PC-3 (cell line): Measurements from ENCODE around the gene PPP1R3E. TPM values are rescaled to one million over a fixed set of nuclear protein-coding genes. Genes with fewer than 3 reads are reported as not detected.

Experiments
- ATAC-seq: fragments of 200-7000 bp; cut with Tn5 transposase; 2 replicates; pipeline ENCODE4 v1.9.1; 2020; ENCODE audit warnings: mild to moderate bottlenecking, moderate library complexity
- BruUV-seq: library from RNA; stranded (reverse); fragments of 400-500 nt; replicated peaks from 2 replicates; lab custom pipeline; 2021; lab: Mats Ljungman, UMichigan
- CTCF ChIA-PET: fragments of 300-600 bp; sonication (Branson Sonifier 250); formaldehyde crosslinking; loops from one replicate; lab custom pipeline; 2022; ENCODE audit warnings: antibody characterized with exemption; lab: Charles Lee
- POLR2A ChIA-PET: fragments of 300-600 bp; sonication (Branson Sonifier 250); formaldehyde crosslinking; loops from one replicate; lab custom pipeline; 2022; ENCODE audit warnings: antibody characterized with exemption; ENCODE audit not compliant: unreplicated experiment; lab: Charles Lee
- DNase-seq: peaks from one replicate; pipeline ENCODE4 v3.0.0-alpha.2; 2015
- H2AFZ ChIP-seq: fragments of 300-600 bp; sonication (generic); 2 replicates; pipeline ENCODE4 v1.6.0; 2016; ENCODE audit warnings: antibody characterized with exemption, low read length
- H3F3A ChIP-seq: fragments of 300-600 bp; sonication (generic); one replicate; pipeline ENCODE4 v1.6.0; 2017; ENCODE audit warnings: antibody characterized with exemption, low read length, control low read depth, mild to moderate bottlenecking; ENCODE audit not compliant: unreplicated experiment
- H3K27ac ChIP-seq: fragments of 300-600 bp; sonication (generic); 2 replicates; pipeline ENCODE4 v1.5.1; 2016; ENCODE audit warnings: mild to moderate bottlenecking, low read length
- H3K27me3 ChIP-seq: fragments of 300-600 bp; sonication (generic); 2 replicates; pipeline ENCODE4 v1.6.1; 2016; ENCODE audit warnings: low read length, mixed read lengths
- H3K36me3 ChIP-seq: fragments of 300-600 bp; sonication (generic); 2 replicates; pipeline ENCODE4 v1.6.1; 2016; ENCODE audit warnings: low read depth, mixed run types, low read length, mixed read lengths
- H3K4me1 ChIP-seq: fragments of 300-600 bp; sonication (generic); 2 replicates; pipeline ENCODE4 v1.5.1; 2016; ENCODE audit warnings: low read length; ENCODE audit not compliant: insufficient read depth
- H3K4me2 ChIP-seq: fragments of 300-600 bp; sonication (generic); 2 replicates; pipeline ENCODE4 v1.6.0; 2016; ENCODE audit warnings: low read length
- H3K4me3 ChIP-seq: fragments of 300-600 bp; sonication (generic); 2 replicates; pipeline ENCODE4 v1.5.1; 2016; ENCODE audit warnings: mild to moderate bottlenecking, low read length, mixed read lengths
- H3K79me2 ChIP-seq: fragments of 300-600 bp; sonication (generic); 2 replicates; pipeline ENCODE4 v1.6.1; 2017; ENCODE audit warnings: low read length, mixed read lengths
- H3K9ac ChIP-seq: fragments of 300-600 bp; sonication (generic); 2 replicates; pipeline ENCODE4 v1.6.0; 2016; ENCODE audit warnings: mild to moderate bottlenecking, low read length
- H3K9me2 ChIP-seq: fragments of 300-600 bp; sonication (generic); replicated peaks from 2 replicates; pipeline ENCODE4 v1.6.1; 2016; ENCODE audit warnings: mixed run types, low read length, mixed read lengths
- H3K9me3 ChIP-seq: fragments of 300-600 bp; sonication (generic); 2 replicates; pipeline ENCODE4 v1.6.1; 2016; ENCODE audit warnings: low read length, mixed read lengths
- H4K20me1 ChIP-seq: fragments of 300-600 bp; sonication (generic); 2 replicates; pipeline ENCODE4 v1.6.1; 2016; ENCODE audit warnings: low read length, mixed read lengths
- CTCF ChIP-seq: fragments of 300-600 bp; sonication (generic); conservative IDR thresholded peaks from 2 replicates; pipeline ENCODE4 v1.5.1; 2017; ENCODE audit warnings: antibody characterized with exemption, low read depth, mild to moderate bottlenecking, low read length
- EZH2 ChIP-seq: fragments of 300-600 bp; sonication (generic); IDR thresholded peaks from one replicate; pipeline ENCODE4 v1.6.1; 2017; ENCODE audit warnings: antibody characterized with exemption, mild to moderate bottlenecking, low read length; ENCODE audit not compliant: unreplicated experiment
- EZH2phosphoT487 ChIP-seq: fragments of 300-600 bp; sonication (generic); IDR thresholded peaks from 2 replicates; pipeline ENCODE4 v1.6.1; 2018; ENCODE audit warnings: mild to moderate bottlenecking, antibody characterized with exemption, low read length, borderline replicate concordance
- intact Hi-C: fragments of 100-400 bp; cut with micrococcal nuclease; formaldehyde crosslinking; loops from 2 replicates; pipeline ENCODE4 v1.9.0; 2023
- total RNA-seq: library from RNA; depleted of rRNA; stranded (reverse); fragments of >200 nt; gene quantifications from 2 replicates; pipeline ENCODE4 v1.2.3, GENCODE V29; 2014; rRNA removed

Gene PPP1R3E
- total RNA-seq, 1 experiment from 2014 or later, result 3.2 TPM

GRCh38 chr14:23248601-23249000, 54.1 kb downstream of the PPP1R3E start:
- CTCF ChIA-PET, result no interaction called here
- no TSS peak for BruUV-seq
- POLR2A ChIA-PET, result no interaction called here
- H3K9me3 ChIP-seq, result no peaks in the 10 kb centered on the region
- H3K79me2 ChIP-seq, result no peaks in the 10 kb centered on the region
- H3K4me1 ChIP-seq, result no peaks in the 10 kb centered on the region
- no peak overlapping the region for H3K27ac ChIP-seq
- peaks cover 29% of the 10 kb centered on the region for H3K27me3 ChIP-seq
- no peaks in the 10 kb centered on the region for H3K9me2 ChIP-seq
- no peak overlapping the region for H3K4me3 ChIP-seq
- ATAC-seq (no peak), DNase-seq (no peak)
- no peak overlapping the region for H3K9ac ChIP-seq
- H2AFZ ChIP-seq, result no peak overlapping the region
- H3K36me3 ChIP-seq, result no peaks in the 10 kb centered on the region
- TF ChIP-seq EZH2phosphoT487 (no peak), EZH2 (no peak), CTCF (no peak)
- no peaks in the 10 kb centered on the region for H3F3A ChIP-seq
- H4K20me1 ChIP-seq, result no peaks in the 10 kb centered on the region
- intact Hi-C loops, result no loop called here
- H3K4me2 ChIP-seq, result no peak overlapping the region

Other genes starting within 250 kb of the PPP1R3E start
- gene CDH24, start 245.3 kb downstream of the PPP1R3E start, total RNA-seq, result 14.8 and 16.4 TPM in 2 replicates
- gene ACIN1, start 207.7 kb downstream of the PPP1R3E start, total RNA-seq, result 112 and 116 TPM in 2 replicates
- gene C14orf119, start 207.4 kb downstream of the PPP1R3E start, total RNA-seq, result 26.7 and 49.6 TPM in 2 replicates
- not detected in 2 replicates for gene CIROP, start 197.9 kb downstream of the PPP1R3E start, total RNA-seq
- gene CEBPE, start 183.6 kb downstream of the PPP1R3E start, total RNA-seq, result not detected in 2 replicates
- gene SLC7A8, start 119.2 kb downstream of the PPP1R3E start, total RNA-seq, result 0.63 and 3.8 TPM in 2 replicates
- not detected in 2 replicates for gene RNF212B, start 64.9 kb downstream of the PPP1R3E start, total RNA-seq
- 4.1 and 7.7 TPM in 2 replicates for gene HOMEZ, start 16.7 kb downstream of the PPP1R3E start, total RNA-seq
- gene BCL2L2, start 4.0 kb upstream of the PPP1R3E start, total RNA-seq, result 32.4 and 33.5 TPM in 2 replicates
- 89.1 and 116 TPM in 2 replicates for gene PABPN1, start 18.6 kb upstream of the PPP1R3E start, total RNA-seq
- 12.0 and 13.2 TPM in 2 replicates for gene SLC22A17, start 50.0 kb upstream of the PPP1R3E start, total RNA-seq
- 0.23 and 0.36 TPM in 2 replicates for gene EFS, start 62.3 kb upstream of the PPP1R3E start, total RNA-seq
- gene IL25, start 70.0 kb upstream of the PPP1R3E start, total RNA-seq, result not detected in 2 replicates
- gene CMTM5, start 74.2 kb upstream of the PPP1R3E start, total RNA-seq, result not detected in 2 replicates
- gene MYH6, start 105.4 kb upstream of the PPP1R3E start, total RNA-seq, result not detected in 2 replicates
- not detected in 2 replicates for gene MYH7, start 132.8 kb upstream of the PPP1R3E start, total RNA-seq
- 57.6 and 77.3 TPM in 2 replicates for gene NGDN, start 166.8 kb upstream of the PPP1R3E start, total RNA-seq
- 0.55 and 1.4 TPM in 2 replicates for gene ZFHX2, start 248.9 kb upstream of the PPP1R3E start, total RNA-seq